Measurements from ENCODE around the gene CASR.

DNA sequence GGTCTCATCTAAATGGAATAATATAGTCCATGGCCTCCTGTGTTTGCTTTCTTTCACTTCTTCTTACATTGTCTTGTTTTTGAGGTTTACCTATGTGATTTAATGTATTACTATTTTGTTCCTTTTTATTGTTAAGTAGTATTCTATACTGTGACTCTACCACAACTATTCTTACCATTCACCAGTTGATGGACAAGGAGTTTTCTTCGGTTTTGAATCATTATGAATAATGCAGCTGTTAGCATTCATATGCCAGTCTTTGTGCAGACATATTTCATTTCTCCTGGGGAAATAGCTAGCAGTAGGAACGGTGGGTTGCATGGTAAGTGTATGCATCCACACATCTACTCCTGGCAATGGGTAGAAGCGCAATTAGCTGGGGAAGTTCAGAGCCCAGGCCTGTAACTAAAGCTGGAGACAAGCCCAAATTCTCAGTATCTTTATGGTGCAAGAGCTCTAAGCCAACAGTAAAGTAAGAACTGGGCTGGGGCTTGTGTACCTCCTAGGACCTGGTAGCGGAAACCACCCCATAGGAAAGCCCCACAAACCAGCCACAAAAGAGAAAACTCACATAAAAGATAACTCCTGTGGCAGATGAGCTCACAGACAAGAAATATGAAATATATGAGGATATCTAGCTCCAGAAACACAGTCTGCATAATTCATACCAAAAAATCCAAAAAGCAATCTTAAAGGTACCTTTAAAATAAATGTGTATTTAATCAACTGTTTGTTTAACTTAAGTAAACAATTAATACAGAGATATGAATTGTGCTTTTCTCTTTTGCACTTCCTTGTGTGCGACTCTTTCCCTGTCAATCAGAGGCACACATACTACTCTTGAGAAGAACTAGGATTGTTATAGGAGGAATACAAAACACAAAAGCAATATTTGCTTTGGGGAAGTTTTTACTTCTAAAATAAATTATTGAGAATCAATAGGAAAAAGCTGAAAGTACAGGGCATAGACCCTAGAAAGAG, 138.9 kb downstream of the CASR start:
- TF ChIP-seq PATZ1 (CRISPR knock-in tag; IDR thresholded peaks at IDR 0.05; ENCODE audit: borderline replicate concordance) (no peak), ESRRG (CRISPR knock-in tag; IDR thresholded peaks at IDR 0.05) (no peak), RARB (CRISPR knock-in tag; IDR thresholded peaks at IDR 0.05) (no peak), ZC3H10 (CRISPR knock-in tag; IDR thresholded peaks at IDR 0.05) (no peak), GLIS3 (CRISPR knock-in tag; IDR thresholded peaks at IDR 0.05) (no peak), ZNF70 (CRISPR knock-in tag; IDR thresholded peaks at IDR 0.05) (no peak), BACH2 (CRISPR knock-in tag; IDR thresholded peaks at IDR 0.05; ENCODE audit: borderline replicate concordance) (no peak), CSDC2 (CRISPR knock-in tag; IDR thresholded peaks at IDR 0.05) (no peak), ZNF8 (CRISPR knock-in tag; IDR thresholded peaks at IDR 0.05) (no peak), ZFP30 (CRISPR knock-in tag; IDR thresholded peaks at IDR 0.05) (no peak)
